Measurements from ENCODE around the gene MLLT6. TPM values are rescaled to one million over a fixed set of nuclear protein-coding genes. Genes with fewer than 3 reads are reported as not detected.

Gene MLLT6
- total and polyA plus RNA-seq, 2 of the 13 experiments (the other 11 are each of a cell fraction or from before 2014, with no cell fraction given): 50.7 to 69.5 TPM

GRCh38 chr17:38749223-38750043 lies 44.4 kb downstream of the MLLT6 start (continued):
- TF ChIP-seq NAIF1 (CRISPR knock-in tag; IDR thresholded peaks at IDR 0.05; ENCODE audit: borderline replicate concordance) (peak; percentile 12; the same call in 1 of the 2 replicates), ZZZ3 (CRISPR knock-in tag; IDR thresholded peaks at IDR 0.05; ENCODE audit: borderline replicate concordance) (0 out of 2 replicates have a peak, but pooled peaks have one; percentile 18), ZNF207 (IDR thresholded peaks at IDR 0.05; ENCODE audit: borderline replicate concordance) (no peak), MBNL3 (CRISPR knock-in tag; conservative IDR thresholded peaks at IDR 0.05) (no peak), ZMYM4 (CRISPR knock-in tag; IDR thresholded peaks at IDR 0.05) (peak; percentile 56), NCOA2 (CRISPR knock-in tag; IDR thresholded peaks at IDR 0.05) (peak; percentile 68; the same call in 1 of the 2 replicates), ZNF782 (CRISPR knock-in tag; IDR thresholded peaks at IDR 0.05; ENCODE audit: borderline replicate concordance) (peak; percentile 89; the same call in 1 of the 2 replicates), TEAD3 (CRISPR knock-in tag; optimal IDR thresholded peaks at IDR 0.05; ENCODE audit: borderline replicate concordance) (peak; percentile 55), NCOA5 (CRISPR knock-in tag; IDR thresholded peaks at IDR 0.05) (no peak), DNMT1 (CRISPR knock-in tag; IDR thresholded peaks at IDR 0.05) (0 out of 2 replicates have a peak, but pooled peaks have one; percentile 23), NCOR1 (IDR thresholded peaks at IDR 0.05; ENCODE audit: borderline replicate concordance, low read length) (peak; percentile 24; the same call in 1 of the 2 replicates), KDM4B (CRISPR knock-in tag; IDR thresholded peaks at IDR 0.05) (peak; percentile 63), PHF8 (CRISPR knock-in tag; IDR thresholded peaks at IDR 0.05) (peak; percentile 75), GLI4 (CRISPR knock-in tag; IDR thresholded peaks at IDR 0.05; ENCODE audit: borderline replicate concordance) (0 out of 2 replicates have a peak, but pooled peaks have one; percentile 50), RFX5 (IDR thresholded peaks at IDR 0.05; ENCODE audit: low read depth, low read length) (no peak), DMAP1 (CRISPR knock-in tag; IDR thresholded peaks at IDR 0.05) (peak; percentile 80; the same call in 1 of the 2 replicates)
- TF ChIP-seq, protein P1, sequence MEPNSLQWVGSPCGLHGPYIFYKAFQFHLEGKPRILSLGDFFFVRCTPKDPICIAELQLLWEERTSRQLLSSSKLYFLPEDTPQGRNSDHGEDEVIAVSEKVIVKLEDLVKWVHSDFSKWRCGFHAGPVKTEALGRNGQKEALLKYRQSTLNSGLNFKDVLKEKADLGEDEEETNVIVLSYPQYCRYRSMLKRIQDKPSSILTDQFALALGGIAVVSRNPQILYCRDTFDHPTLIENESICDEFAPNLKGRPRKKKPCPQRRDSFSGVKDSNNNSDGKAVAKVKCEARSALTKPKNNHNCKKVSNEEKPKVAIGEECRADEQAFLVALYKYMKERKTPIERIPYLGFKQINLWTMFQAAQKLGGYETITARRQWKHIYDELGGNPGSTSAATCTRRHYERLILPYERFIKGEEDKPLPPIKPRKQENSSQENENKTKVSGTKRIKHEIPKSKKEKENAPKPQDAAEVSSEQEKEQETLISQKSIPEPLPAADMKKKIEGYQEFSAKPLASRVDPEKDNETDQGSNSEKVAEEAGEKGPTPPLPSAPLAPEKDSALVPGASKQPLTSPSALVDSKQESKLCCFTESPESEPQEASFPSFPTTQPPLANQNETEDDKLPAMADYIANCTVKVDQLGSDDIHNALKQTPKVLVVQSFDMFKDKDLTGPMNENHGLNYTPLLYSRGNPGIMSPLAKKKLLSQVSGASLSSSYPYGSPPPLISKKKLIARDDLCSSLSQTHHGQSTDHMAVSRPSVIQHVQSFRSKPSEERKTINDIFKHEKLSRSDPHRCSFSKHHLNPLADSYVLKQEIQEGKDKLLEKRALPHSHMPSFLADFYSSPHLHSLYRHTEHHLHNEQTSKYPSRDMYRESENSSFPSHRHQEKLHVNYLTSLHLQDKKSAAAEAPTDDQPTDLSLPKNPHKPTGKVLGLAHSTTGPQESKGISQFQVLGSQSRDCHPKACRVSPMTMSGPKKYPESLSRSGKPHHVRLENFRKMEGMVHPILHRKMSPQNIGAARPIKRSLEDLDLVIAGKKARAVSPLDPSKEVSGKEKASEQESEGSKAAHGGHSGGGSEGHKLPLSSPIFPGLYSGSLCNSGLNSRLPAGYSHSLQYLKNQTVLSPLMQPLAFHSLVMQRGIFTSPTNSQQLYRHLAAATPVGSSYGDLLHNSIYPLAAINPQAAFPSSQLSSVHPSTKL (CRISPR knock-in tag; IDR thresholded peaks at IDR 0.05): peak; percentile 61; the same call in 1 of the 2 replicates
- TF ChIP-seq, protein P2, sequence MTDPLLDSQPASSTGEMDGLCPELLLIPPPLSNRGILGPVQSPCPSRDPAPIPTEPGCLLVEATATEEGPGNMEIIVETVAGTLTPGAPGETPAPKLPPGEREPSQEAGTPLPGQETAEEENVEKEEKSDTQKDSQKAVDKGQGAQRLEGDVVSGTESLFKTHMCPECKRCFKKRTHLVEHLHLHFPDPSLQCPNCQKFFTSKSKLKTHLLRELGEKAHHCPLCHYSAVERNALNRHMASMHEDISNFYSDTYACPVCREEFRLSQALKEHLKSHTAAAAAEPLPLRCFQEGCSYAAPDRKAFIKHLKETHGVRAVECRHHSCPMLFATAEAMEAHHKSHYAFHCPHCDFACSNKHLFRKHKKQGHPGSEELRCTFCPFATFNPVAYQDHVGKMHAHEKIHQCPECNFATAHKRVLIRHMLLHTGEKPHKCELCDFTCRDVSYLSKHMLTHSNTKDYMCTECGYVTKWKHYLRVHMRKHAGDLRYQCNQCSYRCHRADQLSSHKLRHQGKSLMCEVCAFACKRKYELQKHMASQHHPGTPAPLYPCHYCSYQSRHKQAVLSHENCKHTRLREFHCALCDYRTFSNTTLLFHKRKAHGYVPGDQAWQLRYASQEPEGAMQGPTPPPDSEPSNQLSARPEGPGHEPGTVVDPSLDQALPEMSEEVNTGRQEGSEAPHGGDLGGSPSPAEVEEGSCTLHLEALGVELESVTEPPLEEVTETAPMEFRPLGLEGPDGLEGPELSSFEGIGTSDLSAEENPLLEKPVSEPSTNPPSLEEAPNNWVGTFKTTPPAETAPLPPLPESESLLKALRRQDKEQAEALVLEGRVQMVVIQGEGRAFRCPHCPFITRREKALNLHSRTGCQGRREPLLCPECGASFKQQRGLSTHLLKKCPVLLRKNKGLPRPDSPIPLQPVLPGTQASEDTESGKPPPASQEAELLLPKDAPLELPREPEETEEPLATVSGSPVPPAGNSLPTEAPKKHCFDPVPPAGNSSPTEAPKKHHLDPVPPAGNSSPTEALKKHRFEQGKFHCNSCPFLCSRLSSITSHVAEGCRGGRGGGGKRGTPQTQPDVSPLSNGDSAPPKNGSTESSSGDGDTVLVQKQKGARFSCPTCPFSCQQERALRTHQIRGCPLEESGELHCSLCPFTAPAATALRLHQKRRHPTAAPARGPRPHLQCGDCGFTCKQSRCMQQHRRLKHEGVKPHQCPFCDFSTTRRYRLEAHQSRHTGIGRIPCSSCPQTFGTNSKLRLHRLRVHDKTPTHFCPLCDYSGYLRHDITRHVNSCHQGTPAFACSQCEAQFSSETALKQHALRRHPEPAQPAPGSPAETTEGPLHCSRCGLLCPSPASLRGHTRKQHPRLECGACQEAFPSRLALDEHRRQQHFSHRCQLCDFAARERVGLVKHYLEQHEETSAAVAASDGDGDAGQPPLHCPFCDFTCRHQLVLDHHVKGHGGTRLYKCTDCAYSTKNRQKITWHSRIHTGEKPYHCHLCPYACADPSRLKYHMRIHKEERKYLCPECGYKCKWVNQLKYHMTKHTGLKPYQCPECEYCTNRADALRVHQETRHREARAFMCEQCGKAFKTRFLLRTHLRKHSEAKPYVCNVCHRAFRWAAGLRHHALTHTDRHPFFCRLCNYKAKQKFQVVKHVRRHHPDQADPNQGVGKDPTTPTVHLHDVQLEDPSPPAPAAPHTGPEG (CRISPR knock-in tag; IDR thresholded peaks at IDR 0.05): peak; percentile 88
- TF ChIP-seq, protein P3, sequence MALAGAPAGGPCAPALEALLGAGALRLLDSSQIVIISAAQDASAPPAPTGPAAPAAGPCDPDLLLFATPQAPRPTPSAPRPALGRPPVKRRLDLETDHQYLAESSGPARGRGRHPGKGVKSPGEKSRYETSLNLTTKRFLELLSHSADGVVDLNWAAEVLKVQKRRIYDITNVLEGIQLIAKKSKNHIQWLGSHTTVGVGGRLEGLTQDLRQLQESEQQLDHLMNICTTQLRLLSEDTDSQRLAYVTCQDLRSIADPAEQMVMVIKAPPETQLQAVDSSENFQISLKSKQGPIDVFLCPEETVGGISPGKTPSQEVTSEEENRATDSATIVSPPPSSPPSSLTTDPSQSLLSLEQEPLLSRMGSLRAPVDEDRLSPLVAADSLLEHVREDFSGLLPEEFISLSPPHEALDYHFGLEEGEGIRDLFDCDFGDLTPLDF (CRISPR knock-in tag; IDR thresholded peaks at IDR 0.05): peak; percentile 74; the same call in 1 of the 2 replicates

Data from HepG2 (cell line).